AG04450 (cell line): Measurements from ENCODE around the gene PIMREG. TPM values are rescaled to one million over a fixed set of nuclear protein-coding genes. Genes with fewer than 3 reads are reported as not detected.
"Not testable (repeated sequence)": the region's sequence is repeated elsewhere in the genome, so short reads cannot be mapped to it uniquely, and the experiment has no call there.

Experiments
- CTCF ChIA-PET: fragments of 300-600, 350-600 bp; formaldehyde crosslinking; extraction: SDS; loops from one replicate; lab custom pipeline; 2022; ENCODE audit warnings: antibody characterized with exemption, inconsistent platforms; lab: Charles Lee
- POLR2A ChIA-PET: fragments of 350-600 bp; formaldehyde crosslinking; extraction: SDS; loops from one replicate; lab custom pipeline; 2021; ENCODE audit warnings: antibody characterized with exemption, inconsistent platforms; lab: Yijun Ruan, JAX
- DNase-seq: peaks from one replicate; pipeline ENCODE4 v3.0.0-alpha.2; 2011; ENCODE audit warnings: low read depth, low spot score
- H3K27ac ChIP-seq: one replicate; pipeline ENCODE4 v1.5.1; 2012; ENCODE audit warnings: low read depth, low read length, control low read depth
- H3K27me3 ChIP-seq: one replicate; pipeline ENCODE4 v1.6.0; 2012; ENCODE audit warnings: low read length; ENCODE audit not compliant: control insufficient read depth, insufficient read depth
- H3K4me3 ChIP-seq: 2 replicates; pipeline ENCODE4 v1.5.1; 2011; ENCODE audit warnings: mild to moderate bottlenecking, low read depth, low read length, control low read depth
- H3K9me3 ChIP-seq: 2 replicates; pipeline ENCODE4 v1.5.1; 2012; ENCODE audit warnings: low read length; ENCODE audit not compliant: control insufficient read depth, insufficient read depth
- CTCF ChIP-seq: IDR thresholded peaks from 2 replicates; pipeline ENCODE4 v1.5.1; 2011; ENCODE audit warnings: low read depth, low read length, control low read depth, inconsistent platforms
- polyA plus RNA-seq: library from polyadenylated mRNA; depleted of rRNA; stranded (reverse); fragments of >200 nt; gene quantifications from 2 replicates; pipeline ENCODE4 v1.2.3, GENCODE V29; 2011

Gene PIMREG
- polyA plus RNA-seq, 1 experiment, result 7.0 TPM

- H3K9me3 ChIP-seq, result no peaks in the 10 kb centered on the region
- ChIA-PET POLR2A (no interaction called here), CTCF (no interaction called here)
- TF ChIP-seq CTCF, result no peak
- H3K4me3 ChIP-seq, result no peak overlapping the region
- H3K27ac ChIP-seq, result no peak overlapping the region
- no peak for DNase-seq
- H3K27me3 ChIP-seq, result peaks cover 15% of the 10 kb centered on the region
Observed at GRCh38 chr17:6479622-6480302, 35.5 kb downstream of the PIMREG start.

GRCh38 chr17:6480303-6480675, 36.0 kb downstream of the PIMREG start:
- H3K27me3 ChIP-seq, result peaks cover 16% of the 10 kb centered on the region
- TF ChIP-seq CTCF, result no peak
- H3K9me3 ChIP-seq, result no peaks in the 10 kb centered on the region
- POLR2A ChIA-PET, result no interaction called here
- no peak for DNase-seq
- no peak overlapping the region for H3K27ac ChIP-seq
- CTCF ChIA-PET, result no interaction called here
- no peak overlapping the region for H3K4me3 ChIP-seq

GRCh38 chr17:6482105-6482455, 37.8 kb downstream of the PIMREG start:
- POLR2A ChIA-PET, result no interaction called here

GRCh38 chr17:6482796-6483195, 38.5 kb downstream of the PIMREG start:
- H3K4me3 ChIP-seq, POLR2A ChIA-PET, H3K9me3 ChIP-seq, DNase-seq, H3K27ac ChIP-seq: not testable (repeated sequence)
- H3K27me3 ChIP-seq, result peaks cover 22% of the 10 kb centered on the region
- CTCF ChIA-PET, result interaction anchor here (0.9 kb wide), 1 partner anchor 10 kb away, joined by 4 read pairs; no protein-coding TSS in a partner anchor

More at GRCh38 chr17:6482105-6482455, 37.8 kb downstream of the PIMREG start:
- TF ChIP-seq CTCF, result no peak
- Histone ChIP-seq H3K27ac (no peak overlapping the region), H3K27me3 (peaks cover 22% of the 10 kb centered on the region), H3K4me3 (no peak overlapping the region), H3K9me3 (no peaks in the 10 kb centered on the region)
- CTCF ChIA-PET, result interaction anchor here (0.9 kb wide), 1 partner anchor 9 kb away, joined by 4 read pairs; no protein-coding TSS in a partner anchor
- DNase-seq, result no peak

GRCh38 chr17:6483507-6483906, 39.3 kb downstream of the PIMREG start:
- no peak for DNase-seq
- no peak for TF ChIP-seq CTCF
- H3K27ac ChIP-seq, result no peak overlapping the region
- H3K27me3 ChIP-seq, result peaks cover 22% of the 10 kb centered on the region
- POLR2A ChIA-PET, result no interaction called here
- H3K9me3 ChIP-seq, result no peaks in the 10 kb centered on the region
- CTCF ChIA-PET, result no interaction called here
- H3K4me3 ChIP-seq, result no peak overlapping the region
